ENCODE measurements around the gene MPP1. TPM values are rescaled to one million over a fixed set of nuclear protein-coding genes. Genes with fewer than 3 reads are reported as not detected.

MPP1 gene
- total RNA-seq, 1 donor from 2014 or later = 65.3 TPM

DNA sequence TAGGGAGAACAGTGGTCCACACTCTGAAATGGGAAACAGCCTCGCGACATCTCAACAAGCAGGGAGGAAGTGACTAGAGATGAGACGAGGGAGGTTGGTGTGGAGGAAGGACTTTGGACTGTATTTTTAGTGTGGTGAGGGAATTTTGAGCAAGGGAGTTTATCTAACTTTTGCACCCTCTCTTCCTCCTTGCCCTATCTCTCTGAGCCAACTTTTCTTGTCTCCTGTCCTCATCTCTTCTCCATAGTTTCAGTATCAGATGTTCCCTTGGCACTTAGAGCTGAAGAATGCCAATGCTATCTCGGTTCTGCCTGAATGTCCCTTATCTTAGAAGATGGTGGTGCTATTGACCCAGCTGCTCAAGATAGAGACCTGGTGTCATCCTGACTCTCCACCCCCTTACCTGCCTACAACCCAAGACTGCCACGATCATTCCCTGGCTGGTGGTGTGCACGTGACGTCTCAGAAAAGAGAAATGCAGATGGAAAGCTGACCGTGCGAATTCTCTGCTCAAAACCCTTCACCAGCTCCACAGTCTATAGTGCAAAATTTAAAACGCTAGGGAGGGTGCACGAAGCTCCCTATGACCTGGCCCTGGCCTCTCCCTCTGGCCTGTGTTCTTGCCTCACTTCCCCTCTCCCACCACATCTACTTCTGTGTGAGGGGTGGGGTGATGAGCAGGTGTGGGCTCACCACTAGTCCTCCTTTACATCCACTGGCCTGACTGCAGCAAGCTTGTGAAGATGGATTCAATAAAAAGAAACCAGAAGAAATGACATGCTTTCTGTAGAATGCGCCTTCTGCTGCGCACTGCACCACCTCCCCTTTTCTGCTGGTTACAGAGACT, 20.9 kb downstream of the MPP1 start:
- intact Hi-C loops (cut with DNase I) = no loop called here
- TF ChIP-seq, protein P1, sequence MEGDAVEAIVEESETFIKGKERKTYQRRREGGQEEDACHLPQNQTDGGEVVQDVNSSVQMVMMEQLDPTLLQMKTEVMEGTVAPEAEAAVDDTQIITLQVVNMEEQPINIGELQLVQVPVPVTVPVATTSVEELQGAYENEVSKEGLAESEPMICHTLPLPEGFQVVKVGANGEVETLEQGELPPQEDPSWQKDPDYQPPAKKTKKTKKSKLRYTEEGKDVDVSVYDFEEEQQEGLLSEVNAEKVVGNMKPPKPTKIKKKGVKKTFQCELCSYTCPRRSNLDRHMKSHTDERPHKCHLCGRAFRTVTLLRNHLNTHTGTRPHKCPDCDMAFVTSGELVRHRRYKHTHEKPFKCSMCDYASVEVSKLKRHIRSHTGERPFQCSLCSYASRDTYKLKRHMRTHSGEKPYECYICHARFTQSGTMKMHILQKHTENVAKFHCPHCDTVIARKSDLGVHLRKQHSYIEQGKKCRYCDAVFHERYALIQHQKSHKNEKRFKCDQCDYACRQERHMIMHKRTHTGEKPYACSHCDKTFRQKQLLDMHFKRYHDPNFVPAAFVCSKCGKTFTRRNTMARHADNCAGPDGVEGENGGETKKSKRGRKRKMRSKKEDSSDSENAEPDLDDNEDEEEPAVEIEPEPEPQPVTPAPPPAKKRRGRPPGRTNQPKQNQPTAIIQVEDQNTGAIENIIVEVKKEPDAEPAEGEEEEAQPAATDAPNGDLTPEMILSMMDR (IDR thresholded peaks at IDR 0.05) = no peak
- Histone ChIP-seq H3K36me3 (no peaks in the 10 kb centered on the region), H3K4me1 (no peaks in the 10 kb centered on the region), H3K9me3 (no peaks in the 10 kb centered on the region), H3K27me3 (no peaks in the 10 kb centered on the region), H3K4me3 (no peak overlapping the region), H3K27ac (no peak overlapping the region)
- no peak for DNase-seq (ENCODE audit: low spot score in 2 of 2)

DNA sequence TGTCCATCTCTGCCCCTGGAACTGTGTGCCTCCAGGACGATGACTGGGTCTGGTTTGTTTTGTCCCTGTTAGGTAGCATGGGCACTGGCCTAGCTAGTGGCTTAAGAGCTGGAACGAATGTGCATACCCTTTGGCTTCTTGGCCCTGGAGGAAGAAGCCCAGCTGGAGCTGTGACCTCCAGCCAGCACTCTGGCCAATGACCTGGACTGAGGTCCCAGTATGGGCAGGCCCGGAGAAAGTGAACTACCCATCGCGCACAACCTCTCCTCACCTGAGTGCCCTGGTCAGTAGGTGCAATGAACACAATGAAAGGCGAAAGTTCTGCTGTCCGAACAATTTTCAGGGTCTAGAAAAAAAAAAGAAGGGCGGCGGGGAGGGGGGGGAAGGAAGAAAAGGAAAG, 24.3 kb downstream of the MPP1 start:
- Histone ChIP-seq H3K4me3 (no peak overlapping the region), H3K4me1 (no peaks in the 10 kb centered on the region), H3K27ac (no peak overlapping the region), H3K27me3 (no peaks in the 10 kb centered on the region), H3K9me3 (no peaks in the 10 kb centered on the region), H3K36me3 (peaks cover 0 to 5% of the 10 kb centered on the region in 2 donors)
- no peak for DNase-seq (ENCODE audit: low spot score in 2 of 2)
- intact Hi-C loops (cut with DNase I) = no loop called here
- TF ChIP-seq, protein P1 (IDR thresholded peaks at IDR 0.05) = no peak

DNA sequence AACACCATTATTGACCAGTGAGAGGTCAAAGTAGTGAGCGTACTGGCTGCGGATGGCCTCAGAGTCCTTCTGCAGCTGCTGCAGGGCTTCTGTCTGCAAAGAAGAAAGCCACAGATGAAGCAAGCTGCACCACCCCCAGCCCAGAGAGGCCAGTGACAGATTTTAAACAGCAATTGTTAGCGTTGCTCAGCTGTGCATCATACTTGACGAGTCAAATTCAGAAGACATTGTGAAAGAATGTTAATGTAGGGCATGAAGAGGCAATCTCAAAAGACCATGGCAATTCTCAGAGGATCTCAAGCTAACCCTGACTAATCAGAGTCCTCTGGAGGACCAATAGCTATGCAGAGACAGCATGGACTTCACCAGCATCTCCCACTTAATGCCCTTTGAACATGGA, 26.0 kb downstream of the MPP1 start:
- Histone ChIP-seq H3K4me1 (no peaks in the 10 kb centered on the region), H3K27ac (no peak overlapping the region), H3K4me3 (no peak overlapping the region), H3K27me3 (no peaks in the 10 kb centered on the region), H3K36me3 (peaks cover 9 to 22% of the 10 kb centered on the region in 2 donors), H3K9me3 (no peaks in the 10 kb centered on the region)
- TF ChIP-seq, protein P1 (IDR thresholded peaks at IDR 0.05) = no peak
- intact Hi-C loops (cut with DNase I) = no loop called here
- no peak for DNase-seq (ENCODE audit: low spot score in 2 of 2)

DNA sequence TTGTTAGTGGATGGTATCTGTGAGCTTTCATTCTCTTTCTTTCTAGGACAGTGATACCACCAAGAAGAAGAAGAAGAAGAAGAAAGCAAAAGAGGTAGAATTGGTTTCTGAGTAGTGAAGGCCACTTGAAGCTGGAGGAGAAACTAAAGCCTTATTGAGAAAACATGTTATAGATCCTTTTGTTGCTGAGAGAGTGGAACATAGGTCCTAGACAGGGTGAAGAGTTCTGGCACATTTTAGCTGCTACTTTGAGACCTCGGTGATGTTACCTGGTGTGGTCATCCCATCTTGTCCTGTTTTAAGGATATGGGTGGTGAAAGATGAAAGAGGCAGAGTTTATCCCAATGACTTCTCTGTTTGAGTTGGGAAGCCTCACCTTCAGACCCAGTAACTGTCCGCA, 28.5 kb downstream of the MPP1 start:
- TF ChIP-seq, protein P1 (IDR thresholded peaks at IDR 0.05) = no peak
- H3K4me3 ChIP-seq = no peak overlapping the region
- no peak overlapping the region for H3K27ac ChIP-seq
- H3K4me1 ChIP-seq = no peaks in the 10 kb centered on the region
- H3K27me3 ChIP-seq = no peaks in the 10 kb centered on the region
- DNase-seq (ENCODE audit: low spot score in 2 of 2) = no peak
- peaks cover 0 to 3% of the 10 kb centered on the region in 2 donors for H3K9me3 ChIP-seq
- peaks cover 9 to 39% of the 10 kb centered on the region in 2 donors for H3K36me3 ChIP-seq
- intact Hi-C loops (cut with DNase I) = no loop called here

DNA sequence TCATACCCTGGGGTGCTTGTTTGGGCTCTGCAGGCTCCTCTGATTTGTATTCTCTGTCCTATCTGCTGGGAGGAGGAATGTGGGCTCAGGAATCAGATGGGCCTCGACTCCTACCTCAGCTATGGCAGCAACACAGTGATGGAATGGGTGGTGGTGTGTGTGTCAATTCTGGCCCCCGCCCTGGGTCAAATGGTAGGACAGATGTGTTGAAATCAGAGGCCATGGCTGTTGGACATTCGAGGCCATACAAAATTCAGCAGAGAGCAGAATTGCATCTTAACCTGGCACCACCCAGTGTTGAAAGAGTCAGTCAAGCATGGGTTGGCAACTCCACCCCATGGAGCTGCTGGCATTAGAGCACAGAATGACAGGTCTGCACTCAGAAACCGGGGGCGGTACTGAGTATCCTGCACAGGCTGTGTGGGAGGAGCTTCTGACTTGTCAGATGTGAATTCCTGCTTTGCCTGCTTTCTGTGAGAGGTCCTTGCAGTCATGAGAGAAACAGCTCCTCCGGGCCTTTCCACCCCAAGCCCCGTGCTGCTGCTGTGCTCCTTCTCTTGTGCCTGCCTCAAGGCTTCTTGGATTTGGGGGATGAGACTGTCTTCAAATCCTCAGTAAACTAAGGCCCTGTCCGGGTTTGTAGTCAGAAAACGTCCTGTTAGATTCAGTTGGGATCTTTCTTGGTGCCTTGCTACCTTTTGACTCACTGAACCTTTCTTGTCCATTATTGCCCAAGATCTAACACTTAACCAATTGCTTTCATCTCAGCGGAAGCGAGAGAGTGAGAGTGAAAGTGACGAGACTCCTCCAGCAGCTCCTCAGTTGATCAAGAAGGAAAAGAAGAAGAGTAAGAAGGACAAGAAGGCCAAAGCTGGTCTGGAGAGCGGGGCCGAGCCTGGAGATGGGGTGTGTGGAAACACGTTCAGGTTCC, 29.6 kb downstream of the MPP1 start:
- H3K9me3 ChIP-seq = peaks cover 0 to 3% of the 10 kb centered on the region in 2 donors
- H3K27ac ChIP-seq = no peak overlapping the region
- H3K4me3 ChIP-seq = no peak overlapping the region
- peaks cover 9 to 43% of the 10 kb centered on the region in 2 donors for H3K36me3 ChIP-seq
- TF ChIP-seq, protein P1 (IDR thresholded peaks at IDR 0.05) = no peak
- H3K27me3 ChIP-seq = no peaks in the 10 kb centered on the region
- DNase-seq (ENCODE audit: low spot score in 2 of 2) = no peak
- intact Hi-C loops (cut with DNase I) = no loop called here
- H3K4me1 ChIP-seq = no peaks in the 10 kb centered on the region
